A549 (cell line): ENCODE results near the gene ACBD4. TPM values are rescaled to one million over a fixed set of nuclear protein-coding genes. Genes with fewer than 3 reads are reported as not detected.

Source experiments
- ATOH8 ChIP-seq: fragments of 250-450 bp; sonication (Bioruptor Pico); IDR thresholded peaks from 2 replicates; pipeline ENCODE4 v1.5.0; 2020; ENCODE audit warnings: low read depth, mild to moderate bottlenecking, moderate library complexity
- BHLHE40 ChIP-seq: IDR thresholded peaks from 2 replicates; pipeline ENCODE4 v1.6.1; 2012; ENCODE audit warnings: low read depth, low read length, inconsistent platforms
- CBX2 ChIP-seq: fragments of 200-600 bp; sonication (generic); IDR thresholded peaks from 2 replicates; pipeline ENCODE4 v1.6.1; 2016; ENCODE audit warnings: low read depth, mild to moderate bottlenecking, borderline replicate concordance
- CEBPB ChIP-seq, 2 experiments: fragments of >200 bp in 1 of 2; sonication (Bioruptor Twin) in 1 of 2; formaldehyde crosslinking in 1 of 2; IDR thresholded peaks; 2 replicates each; pipeline ENCODE4 v1.6.1; 2012 to 2016
- CHD2 ChIP-seq: fragments of 150-350 bp; IDR thresholded peaks from 2 replicates; pipeline ENCODE4 v1.6.1; 2014; ENCODE audit warnings: low read length; ENCODE audit not compliant: partially characterized antibody
- CTCF ChIP-seq: fragments of >200 bp; sonication (Bioruptor Twin); formaldehyde crosslinking; IDR thresholded peaks from 3 replicates; pipeline ENCODE4 v1.5.1; 2016
- EHF ChIP-seq: fragments of 250-450 bp; sonication (Bioruptor Pico); IDR thresholded peaks from 2 replicates; pipeline ENCODE4 v1.5.0; 2020; ENCODE audit warnings: mild to moderate bottlenecking
- EP300 ChIP-seq, 2 experiments: fragments of >200 bp; sonication (Bioruptor Twin); formaldehyde crosslinking; IDR thresholded peaks; 2 replicates in 1 of 2; 3 replicates in 1 of 2; pipeline ENCODE4 v1.6.1; 2016 to 2017
- ESRRA ChIP-seq: fragments of 150-350 bp; IDR thresholded peaks from 2 replicates; pipeline ENCODE4 v1.6.1; 2014; ENCODE audit warnings: mild to moderate bottlenecking, low read length, borderline replicate concordance
- FOSB ChIP-seq: fragments of 250-450 bp; sonication (Bioruptor Pico); IDR thresholded peaks from 2 replicates; pipeline ENCODE4 v1.5.0; 2020; ENCODE audit warnings: mild to moderate bottlenecking, moderate library complexity
- GATA3 ChIP-seq: IDR thresholded peaks from 2 replicates; pipeline ENCODE4 v1.6.1; 2012; ENCODE audit warnings: borderline replicate concordance
- HDAC2 ChIP-seq: fragments of 200-600 bp; sonication (generic); IDR thresholded peaks from 2 replicates; pipeline ENCODE4 v1.6.1; 2016
- HES2 ChIP-seq: fragments of >200 bp; sonication (Bioruptor Twin); formaldehyde crosslinking; IDR thresholded peaks from 2 replicates; pipeline ENCODE4 v1.6.1; 2016
- HMGXB4 ChIP-seq: fragments of 250-450 bp; sonication (Bioruptor Pico); IDR thresholded peaks from 2 replicates; pipeline ENCODE4 v1.5.0; 2021; ENCODE audit warnings: mild to moderate bottlenecking, moderate library complexity, borderline replicate concordance
- HOXA7 ChIP-seq: fragments of 250-450 bp; sonication (Bioruptor Pico); IDR thresholded peaks from 2 replicates; pipeline ENCODE4 v1.5.0; 2020; ENCODE audit warnings: mild to moderate bottlenecking, moderate library complexity
- HOXB13 ChIP-seq: fragments of 250-450 bp; sonication (Bioruptor Pico); IDR thresholded peaks from 2 replicates; pipeline ENCODE4 v1.5.0; 2020; ENCODE audit warnings: low read depth, mild to moderate bottlenecking, moderate library complexity
- HOXB5 ChIP-seq: fragments of 250-450 bp; sonication (Bioruptor Pico); IDR thresholded peaks from 2 replicates; pipeline ENCODE4 v1.5.0; 2020; ENCODE audit warnings: mild to moderate bottlenecking, moderate library complexity
- JUN ChIP-seq, 2 experiments: fragments of >200 bp; sonication (Bioruptor Twin); formaldehyde crosslinking; IDR thresholded peaks; 2 replicates in 1 of 2; 3 replicates in 1 of 2; pipeline ENCODE4 v1.6.1; 2016 to 2017
- JUNB ChIP-seq: fragments of >200 bp; sonication (Bioruptor Twin); formaldehyde crosslinking; IDR thresholded peaks from 2 replicates; pipeline ENCODE4 v1.6.1; 2016
- KDM1A ChIP-seq: fragments of 200-600 bp; sonication (generic); IDR thresholded peaks from 2 replicates; pipeline ENCODE4 v1.6.1; 2016; ENCODE audit warnings: low read depth, mild to moderate bottlenecking
- MAX ChIP-seq: IDR thresholded peaks from 2 replicates; pipeline ENCODE4 v1.6.1; 2012
- PHF8 ChIP-seq: fragments of 200-600 bp; sonication (generic); IDR thresholded peaks from 2 replicates; pipeline ENCODE4 v1.6.1; 2016; ENCODE audit warnings: low read depth, mild to moderate bottlenecking, antibody characterized with exemption, moderate library complexity, borderline replicate concordance
- RAD21 ChIP-seq, 2 experiments: fragments of >200 bp in 1 of 2; sonication (Bioruptor Twin) in 1 of 2; formaldehyde crosslinking in 1 of 2; IDR thresholded peaks in 1 of 2; conservative IDR thresholded peaks in 1 of 2; 2 replicates in 1 of 2; 3 replicates in 1 of 2; pipeline ENCODE4 v1.6.1; 2012 to 2018; ENCODE audit warnings: inconsistent platforms in 1 of 2
- RCOR1 ChIP-seq: fragments of 150-350 bp; IDR thresholded peaks from 2 replicates; pipeline ENCODE4 v1.6.1; 2014; ENCODE audit warnings: antibody characterized with exemption, low read length, low read depth
- REST ChIP-seq: fragments of 200-600 bp; sonication (generic); IDR thresholded peaks from 2 replicates; pipeline ENCODE4 v1.6.1; 2016; ENCODE audit warnings: antibody characterized with exemption, mild to moderate bottlenecking, moderate library complexity
- RFX5 ChIP-seq: fragments of 450-650 bp; IDR thresholded peaks from 2 replicates; pipeline ENCODE4 v1.7.1; 2014; ENCODE audit warnings: antibody characterized with exemption, mild to moderate bottlenecking, moderate library complexity
- RNF2 ChIP-seq: fragments of 200-600 bp; sonication (generic); IDR thresholded peaks from 2 replicates; pipeline ENCODE4 v1.6.1; 2016; ENCODE audit warnings: low read depth, mild to moderate bottlenecking, antibody characterized with exemption, moderate library complexity, borderline replicate concordance
- SMC3 ChIP-seq: fragments of >200 bp; sonication (Bioruptor Twin); formaldehyde crosslinking; IDR thresholded peaks from 3 replicates; pipeline ENCODE4 v1.6.1; 2018; ENCODE audit warnings: inconsistent platforms
- SREBF2 ChIP-seq: fragments of 450-650 bp; IDR thresholded peaks from 2 replicates; pipeline ENCODE4 v1.6.1; 2014; ENCODE audit warnings: mild to moderate bottlenecking, moderate library complexity
- TP53 ChIP-seq: fragments of 250-450 bp; sonication (Bioruptor Pico); IDR thresholded peaks from 2 replicates; pipeline ENCODE4 v1.5.0; 2021; ENCODE audit warnings: mild to moderate bottlenecking, moderate library complexity
- USF2 ChIP-seq: fragments of 450-650 bp; IDR thresholded peaks from 2 replicates; pipeline ENCODE4 v1.6.1; 2014; ENCODE audit warnings: antibody characterized with exemption
- ZSCAN20 ChIP-seq: fragments of 250-450 bp; sonication (Bioruptor Pico); IDR thresholded peaks from 2 replicates; pipeline ENCODE4 v1.8.0; 2022; ENCODE audit warnings: mild to moderate bottlenecking, moderate library complexity
- polyA plus RNA-seq, 4 experiments: library from polyadenylated mRNA; depleted of rRNA in 3 of 4; stranded (reverse); fragments of >200 nt; fragmentation: RNase III in 1 of 4; extraction: RNeasy Plus Mini Kit Qiagen cat#74134 plus additional on column Dnase treatment in 1 of 4; gene quantifications; 2 replicates in 3 of 4; 3 replicates in 1 of 4; pipeline ENCODE4 v1.2.3, GENCODE V29; 2011 to 2017

The ACBD4 gene
- polyA plus RNA-seq, 2 of the 4 experiments (the other 2 are of a cell fraction), result 11.4 to 13.7 TPM

GRCh38 chr17:45161288-45162024 lies 26.0 kb downstream of the ACBD4 start, which contains the start of gene HEXIM2 (continued):
- TF ChIP-seq ATOH8 (CRISPR knock-in tag) (no peak), JUNB (no peak), REST (peak; percentile 35; the same call in 1 of the 2 replicates), HDAC2 (no peak), CEBPB (IDR thresholded peaks at IDR 0.05) (peak in 1 of 2 experiments; percentile 32; a peak in 1 of 4 replicates), HES2 (no peak), RAD21 (conservative IDR thresholded peaks at IDR 0.05 in 1 of 2, IDR thresholded peaks at IDR 0.05 in 1 of 2) (no peak; a peak in 2 of 5 replicates), PHF8 (peak; percentile 96), EHF (no peak), HMGXB4 (CRISPR knock-in tag) (peak; percentile 98), SMC3 (no peak; the same call in 2 of the 3 replicates), KDM1A (no peak), CBX2 (no peak), MAX (peak; percentile 77), BHLHE40 (no peak), USF2 (no peak), JUN (IDR thresholded peaks at IDR 0.05) (peak; percentile 97 to 100), ZSCAN20 (CRISPR knock-in tag) (no peak), GATA3 (no peak; the same call in 1 of the 2 replicates), FOSB (CRISPR knock-in tag) (peak; percentile 43; the same call in 1 of the 2 replicates), CTCF (no peak), HOXA7 (0 out of 2 replicates have a peak, but pooled peaks have one; percentile 12), SREBF2 (no peak), EP300 (IDR thresholded peaks at IDR 0.05) (no peak), CHD2 (peak; percentile 82), TP53 (CRISPR knock-in tag) (peak; percentile 83; the same call in 1 of the 2 replicates), RCOR1 (no peak), RNF2 (no peak), HOXB5 (peak; percentile 88), RFX5 (no peak; the same call in 1 of the 2 replicates), ESRRA (no peak), HOXB13 (no peak)
